NB4 (cell line): ENCODE results near the gene NKAIN4.

Experiments used
- CTCF ChIP-seq: IDR thresholded peaks from one replicate; pipeline ENCODE4 v1.5.1; 2012; ENCODE audit warnings: low read depth, low read length
- POLR2A ChIP-seq: IDR thresholded peaks from 2 replicates; pipeline ENCODE4 v1.6.1; 2011; ENCODE audit warnings: mild to moderate bottlenecking; ENCODE audit not compliant: insufficient read length; ENCODE audit errors: extremely low read depth

DNA sequence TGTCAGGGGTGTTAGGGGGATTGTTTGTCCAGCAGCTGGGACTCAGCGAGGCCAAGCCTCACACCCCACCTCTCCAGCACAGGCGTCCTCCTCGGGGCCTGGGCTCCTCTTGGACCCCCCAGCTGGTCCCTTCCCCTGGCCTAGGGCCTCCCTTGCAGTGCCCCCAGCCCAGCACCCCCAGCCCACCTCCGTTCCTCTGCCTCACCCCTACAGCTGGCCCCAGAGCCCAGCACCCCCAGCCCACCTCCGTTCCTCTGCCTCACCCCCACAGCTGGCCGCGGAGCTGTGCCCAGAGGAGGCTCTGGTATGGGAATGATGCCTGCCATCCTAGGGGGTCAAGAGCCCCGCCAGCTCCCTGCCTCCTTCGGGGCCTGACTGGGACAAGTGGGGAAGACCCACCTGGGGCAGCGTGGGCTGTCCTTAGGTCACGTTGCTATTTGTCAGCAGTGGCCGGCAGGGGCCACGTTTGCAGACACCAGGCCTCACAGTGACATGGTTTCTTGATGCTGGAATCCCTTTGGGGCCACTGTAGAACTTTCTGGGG, 30.8 kb upstream of the NKAIN4 start:
- TF ChIP-seq CTCF (no peak), POLR2A (no peak)
